Left renal pelvis (tissue), 4 donors: ENCODE data around the gene MAP6D1. TPM values are rescaled to one million over a fixed set of nuclear protein-coding genes. Genes with fewer than 3 reads are reported as not detected.
"Not testable (repeated sequence)": the region's sequence is repeated elsewhere in the genome, so short reads cannot be mapped to it uniquely, and the experiment has no call there.

Source experiments
- DNase-seq, 4 donors: peaks; one replicate each; pipeline ENCODE4 v3.0.0-alpha.2; 2013; ENCODE audit warnings: low read depth in 4 of 4, low spot score in 3 of 4
- polyA plus RNA-seq, 4 donors: library from polyadenylated mRNA; unstranded; fragments of 120-200 nt; gene quantifications; one replicate each; pipeline ENCODE4 v1.2.1, GENCODE V29; 2013; ENCODE audit not compliant: insufficient read length in 4 of 4

The MAP6D1 gene
- polyA plus RNA-seq, 4 donors: 0.47 to 2.5 (median 0.72) TPM; not detected in 1

- DNase-seq: no peak
Observed at GRCh38 chr3:183802989-183803388, 22.4 kb downstream of the MAP6D1 start.

- DNase-seq: no peak
Observed at GRCh38 chr3:183801601-183802000, 23.8 kb downstream of the MAP6D1 start.

DNA sequence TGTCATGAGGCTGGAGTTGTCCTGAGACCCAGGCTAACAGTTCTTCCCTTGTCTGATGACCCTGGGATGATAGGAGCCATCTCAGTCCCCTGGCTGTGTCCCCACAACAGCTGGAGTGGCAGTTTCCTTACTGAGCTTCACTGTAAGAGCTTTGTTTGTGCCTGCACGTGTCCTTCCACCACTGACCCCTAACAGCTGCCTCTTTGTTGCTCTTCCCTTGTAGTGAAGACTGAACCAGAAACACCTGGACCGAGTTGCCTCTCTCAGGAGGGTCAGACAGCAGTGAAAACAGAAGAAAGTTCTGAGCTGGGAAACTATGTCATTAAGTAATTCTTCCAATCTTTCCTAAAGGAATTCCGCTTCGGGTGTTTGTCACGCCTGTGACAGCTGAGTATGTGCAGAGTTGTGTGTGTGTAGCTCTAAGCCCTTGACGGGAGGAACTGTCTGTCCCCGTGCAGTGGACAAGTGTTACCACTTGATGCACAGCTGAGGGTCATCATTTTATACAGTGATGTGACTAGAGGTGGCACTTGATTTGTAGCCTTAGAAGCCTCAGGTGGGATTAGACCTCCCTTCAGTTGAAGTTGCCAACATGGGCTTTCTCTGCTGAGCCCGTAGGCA, 25.0 kb downstream of the MAP6D1 start:
- no peak for DNase-seq

DNA sequence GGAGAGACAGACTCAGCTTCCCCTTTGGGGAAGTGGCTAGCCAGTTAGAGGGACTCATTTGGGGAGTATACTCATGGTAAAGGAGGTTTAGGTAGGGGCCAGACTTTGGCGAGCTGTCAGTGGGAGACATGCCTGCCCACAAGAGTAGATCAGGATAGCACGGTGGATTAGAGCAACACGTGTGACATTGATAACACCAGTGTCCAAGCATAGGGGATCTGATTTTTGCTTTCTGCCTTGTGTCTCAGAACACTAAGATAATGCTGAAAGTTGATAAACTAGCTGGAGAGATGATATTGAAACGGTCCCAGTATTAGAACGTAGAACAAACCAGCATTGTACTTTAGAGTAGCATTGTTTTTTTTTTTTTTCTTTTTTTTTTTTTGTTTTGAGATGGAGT, 25.9 kb downstream of the MAP6D1 start:
- DNase-seq: no peak

DNA sequence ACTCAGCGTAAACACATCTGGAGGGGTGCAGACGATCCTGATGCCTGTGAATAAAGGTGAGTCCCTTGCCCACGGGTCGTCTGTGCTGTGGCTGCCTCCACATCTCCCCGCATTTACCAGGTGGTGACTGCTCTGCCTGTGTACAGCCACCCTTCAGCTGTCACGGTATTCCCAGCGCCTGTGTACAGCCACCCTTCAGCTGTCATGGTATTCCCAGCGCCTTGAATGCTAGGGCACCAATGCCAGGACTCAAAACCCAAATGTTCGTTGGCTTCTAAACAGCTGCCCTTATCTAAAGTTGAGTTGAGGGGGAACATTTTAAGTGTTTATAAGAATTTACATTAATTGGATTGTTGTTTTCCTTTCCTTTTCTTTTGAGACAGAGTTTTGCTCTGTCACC, 27.4 kb downstream of the MAP6D1 start:
- DNase-seq: no peak

DNA sequence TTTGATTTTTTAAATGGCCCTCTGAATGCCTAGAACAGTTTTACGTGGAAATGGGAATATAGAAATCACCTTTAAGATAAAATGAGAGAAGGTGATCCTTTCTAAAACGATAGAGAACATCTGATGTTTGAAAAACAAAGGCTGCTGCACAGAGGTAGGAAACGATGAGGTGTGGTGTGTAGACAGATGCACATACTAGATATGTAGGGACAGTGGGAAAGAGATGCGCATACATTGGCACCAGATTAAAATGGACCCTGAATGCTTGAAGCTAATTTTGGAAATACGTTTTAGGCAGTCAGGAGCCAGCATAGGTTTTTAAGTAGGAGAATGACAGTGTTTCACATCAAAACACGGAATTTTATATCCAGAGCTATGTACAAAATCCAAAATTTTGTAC, 29.0 kb downstream of the MAP6D1 start:
- DNase-seq: no peak

DNA sequence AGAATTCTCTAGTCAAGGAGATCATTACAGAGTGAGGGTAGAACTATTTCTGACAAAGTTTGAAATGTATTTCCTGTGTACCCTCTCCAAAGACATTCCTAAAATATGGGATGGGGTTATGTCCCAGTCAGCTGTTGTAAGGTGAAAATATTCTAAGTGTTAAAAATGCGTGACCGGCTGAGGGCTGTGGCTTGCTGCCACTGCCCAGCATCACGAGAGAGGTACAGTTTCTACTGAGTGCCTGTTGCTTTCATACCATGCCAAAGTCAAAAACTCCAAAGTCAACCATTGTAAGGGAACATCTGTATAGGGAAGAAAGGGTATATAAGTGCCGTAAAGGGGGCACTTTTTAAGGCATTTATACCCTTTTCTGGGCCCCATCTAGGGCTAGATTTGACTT, 30.9 kb downstream of the MAP6D1 start:
- DNase-seq: no peak

DNA sequence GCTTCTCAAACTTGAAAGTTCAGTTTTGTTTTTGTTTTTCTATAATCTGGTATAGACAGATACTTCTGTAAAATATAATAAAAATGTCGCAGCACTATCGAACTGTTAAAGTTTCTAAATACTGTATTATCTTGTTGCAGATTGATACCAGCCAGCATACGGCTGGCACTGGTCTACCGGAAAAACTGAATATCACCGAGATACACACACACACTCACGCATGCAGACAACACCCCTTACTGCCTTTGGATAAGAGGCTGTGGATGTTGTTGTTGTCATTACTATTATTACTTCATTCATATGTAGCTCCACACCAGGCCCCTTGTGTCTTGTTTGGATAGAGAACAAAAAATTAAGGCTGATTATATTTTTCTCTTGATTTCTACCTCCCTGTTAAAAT, 32.4 kb downstream of the MAP6D1 start:
- no peak for DNase-seq

GRCh38 chr3:183790700-183791099, 34.7 kb downstream of the MAP6D1 start:
- no peak for DNase-seq

DNA sequence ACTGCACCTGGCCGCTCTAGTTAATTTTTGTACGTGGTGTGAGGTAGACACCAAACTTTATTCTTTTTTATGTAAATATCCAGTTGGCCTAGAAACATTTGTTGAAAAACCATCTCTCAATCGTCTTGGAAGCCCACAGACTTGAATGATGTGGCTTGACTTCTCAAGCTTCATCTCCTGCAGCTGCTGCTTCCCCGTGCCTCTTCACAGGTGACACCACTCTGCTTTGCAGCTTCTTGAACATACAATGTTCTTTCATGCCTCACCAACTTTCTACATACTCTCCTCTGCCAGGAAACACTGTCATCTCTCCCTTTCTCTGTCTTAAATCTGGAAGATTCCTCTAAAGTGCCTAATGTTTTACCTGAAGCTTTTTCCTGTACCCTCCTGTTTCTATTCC, 35.6 kb downstream of the MAP6D1 start:
- DNase-seq: no peak

DNA sequence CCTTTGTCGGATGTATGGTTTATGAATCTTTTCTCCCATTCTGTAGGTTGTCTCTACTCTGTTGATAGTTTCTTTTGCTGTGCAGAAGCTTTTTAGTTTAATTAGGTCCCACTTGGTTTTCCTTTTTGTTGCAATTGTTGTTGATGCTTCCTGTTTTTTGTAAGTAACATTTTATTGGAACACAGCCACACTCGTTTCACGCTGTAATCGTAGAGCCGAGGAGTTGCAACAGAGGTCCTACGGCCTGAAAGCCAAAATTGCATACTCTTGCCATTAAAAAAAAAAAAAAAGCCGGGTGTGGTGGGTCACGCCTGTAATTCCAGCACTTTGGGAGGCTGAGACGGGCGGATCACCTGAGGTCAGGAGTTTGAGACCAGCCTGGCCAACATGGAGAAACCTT, 40.9 kb downstream of the MAP6D1 start:
- DNase-seq: not testable (repeated sequence)

GRCh38 chr3:183782576-183783276, 42.7 kb downstream of the MAP6D1 start:
- DNase-seq: no peak

GRCh38 chr3:183781246-183781645, 44.1 kb downstream of the MAP6D1 start:
- no peak for DNase-seq

DNA sequence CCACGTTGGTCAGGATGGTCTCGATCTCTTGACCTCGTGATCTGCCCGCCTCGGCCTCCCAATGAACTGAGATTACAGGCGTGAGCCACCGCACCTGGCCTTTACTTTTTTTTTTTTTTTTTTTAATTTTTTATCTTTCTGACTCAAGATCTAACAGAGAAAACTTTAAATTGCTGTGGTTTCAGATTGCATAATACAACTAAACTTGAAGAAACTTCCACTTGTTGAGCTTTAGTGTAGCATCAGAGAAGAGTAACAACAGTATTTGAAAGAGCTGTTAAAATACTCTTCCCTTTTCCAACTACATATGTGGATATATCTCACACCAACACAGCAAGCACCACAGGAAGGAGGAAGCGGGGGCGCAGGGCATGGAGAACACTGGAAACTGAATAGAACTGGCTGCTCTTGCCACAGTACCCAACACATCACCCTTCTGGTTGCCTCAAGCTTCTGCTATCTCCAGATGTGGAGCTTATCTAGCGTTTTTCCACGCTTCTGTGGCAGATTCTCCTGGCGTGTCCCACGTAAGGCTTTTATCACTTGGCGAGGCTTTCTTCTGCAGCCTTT, 45.4 kb downstream of the MAP6D1 start:
- no peak for DNase-seq

DNA sequence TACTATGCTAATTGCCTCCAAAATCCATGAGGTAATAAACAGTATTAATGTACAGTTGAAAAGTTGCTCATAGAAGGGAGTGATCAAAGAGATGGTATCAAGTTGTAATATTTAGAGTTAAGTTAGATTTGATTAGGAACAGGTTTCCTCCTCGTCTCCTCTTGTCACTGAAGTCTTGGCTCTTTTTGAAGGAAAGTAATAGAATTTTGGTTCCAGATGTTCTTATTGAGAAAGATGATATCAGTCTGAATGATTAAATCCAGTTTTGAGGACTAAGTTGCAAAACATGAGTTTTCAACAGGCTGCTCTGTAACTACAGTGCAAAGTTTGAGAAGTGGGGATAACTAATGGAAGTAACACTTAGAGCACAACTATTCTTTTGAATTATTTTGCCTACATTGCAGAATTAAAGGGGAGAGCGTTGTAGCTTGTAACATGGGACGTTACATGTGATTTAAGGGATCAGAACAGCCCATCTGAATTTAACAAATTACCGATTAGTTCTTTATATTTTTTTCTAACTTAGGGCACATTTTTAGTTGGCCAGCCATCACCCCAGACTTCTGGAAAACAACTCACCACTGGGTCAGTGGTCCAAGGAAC, 48.3 kb downstream of the MAP6D1 start:
- DNase-seq: no peak

DNA sequence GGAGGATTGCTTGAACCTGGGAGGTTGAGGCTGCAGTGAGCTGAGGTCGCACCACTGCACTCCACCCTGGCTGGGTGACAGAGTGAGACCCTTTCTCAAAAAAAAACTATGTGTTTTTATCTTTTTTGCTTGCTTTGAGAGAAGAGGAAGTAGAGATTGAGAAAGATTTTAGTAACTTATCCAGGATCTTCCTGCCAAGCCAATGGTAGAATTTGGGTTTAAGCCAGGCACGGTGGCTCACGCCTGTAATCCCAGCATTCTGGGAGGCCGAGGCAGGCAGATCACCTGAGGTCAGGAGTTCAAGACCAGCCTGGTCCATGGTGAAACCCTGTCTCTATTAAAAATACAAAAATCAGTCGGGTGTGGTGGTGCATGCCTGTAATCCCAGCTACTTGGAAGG, 48.9 kb downstream of the MAP6D1 start:
- not testable (repeated sequence) for DNase-seq

GRCh38 chr3:183775781-183776180, 49.6 kb downstream of the MAP6D1 start:
- DNase-seq: no peak

GRCh38 chr3:183774631-183775030, 50.7 kb downstream of the MAP6D1 start:
- no peak for DNase-seq

GRCh38 chr3:183769453-183769852, 55.9 kb downstream of the MAP6D1 start:
- DNase-seq: no peak

GRCh38 chr3:183768114-183768513, 57.3 kb downstream of the MAP6D1 start:
- DNase-seq: no peak

DNA sequence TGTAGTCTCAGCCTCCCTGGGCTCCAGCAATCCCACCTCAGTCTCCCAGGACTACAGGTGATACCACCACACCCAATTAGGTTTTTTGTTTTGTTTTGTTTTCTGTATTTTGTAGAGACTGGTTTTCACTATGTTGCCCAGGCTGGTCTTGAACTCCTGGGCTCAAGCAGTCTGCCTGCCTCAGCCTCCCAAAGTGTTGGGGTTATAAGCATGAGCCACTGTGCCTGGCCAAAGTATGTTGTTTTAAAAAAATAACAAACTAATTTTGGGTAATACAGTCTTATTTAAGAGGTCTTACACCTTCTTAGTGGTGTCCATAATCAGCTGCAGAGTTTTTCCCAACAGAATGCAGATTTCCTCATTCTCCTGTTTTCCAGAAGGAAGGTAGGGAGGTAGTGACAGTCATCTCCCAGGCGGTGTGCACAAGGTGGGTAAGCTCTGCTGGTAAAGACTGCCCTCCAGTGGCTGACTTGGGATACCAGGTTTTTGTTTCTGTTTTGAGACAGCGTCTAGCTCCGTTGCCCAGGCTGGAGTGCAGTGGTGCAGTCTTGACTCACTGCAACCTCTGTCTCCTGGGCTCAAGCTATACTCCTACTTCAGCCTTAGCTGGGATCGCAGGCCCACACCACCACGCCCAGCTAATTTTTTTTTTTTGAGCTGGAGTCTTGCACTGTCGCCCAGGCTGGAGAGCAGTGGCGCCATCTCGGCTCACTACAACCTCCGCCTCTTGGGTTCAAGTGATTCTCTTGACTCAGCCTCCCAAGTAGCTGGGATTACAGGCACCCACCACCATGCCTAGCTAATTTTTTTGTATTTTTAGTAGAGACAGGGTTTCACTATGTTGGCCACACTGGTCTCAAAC, 58.4 kb downstream of the MAP6D1 start:
- DNase-seq: peak; percentile 45 to 57 (median 50)
